VCaP (cell line): ENCODE results near the gene EIF3L.
A peak's percentile ranks its signal among the peaks of the same experiment; 100 is the strongest.

Experiments used
- H3K27ac ChIP-seq: fragments of 450-650 bp; 2 replicates; pipeline ENCODE4 v1.5.1; 2017
- CTCF ChIP-seq: fragments of 450-650 bp; conservative IDR thresholded peaks from 2 replicates; pipeline ENCODE4 v1.5.1; 2017; ENCODE audit warnings: mild to moderate bottlenecking, moderate library complexity

The EIF3L gene

GRCh38 chr22:37819105-37819433, 30.1 kb upstream of the EIF3L start:
- no peak overlapping the region for H3K27ac ChIP-seq
- TF ChIP-seq CTCF = no peak

GRCh38 chr22:37820350-37820749, 28.9 kb upstream of the EIF3L start:
- no peak for TF ChIP-seq CTCF
- no peak overlapping the region for H3K27ac ChIP-seq

GRCh38 chr22:37822079-37822833, 27.0 kb upstream of the EIF3L start:
- H3K27ac ChIP-seq = no peak overlapping the region
- no peak for TF ChIP-seq CTCF

- H3K27ac ChIP-seq = peak within 1 kb of the TSS; percentile 74
- TF ChIP-seq CTCF = no peak
These were observed 25.9 kb upstream of the EIF3L start, which contains the start of gene GALR3 for GRCh38 chr22:37823134-37823985. Gene GALR3, plus strand, starts transcription at chr22:37823382. Its CDS starts 25 bp downstream, at chr22:37823407.

GRCh38 chr22:37824674-37825641, 24.3 kb upstream of the EIF3L start:
- peak; percentile 55 for TF ChIP-seq CTCF
- peak overlapping the region; percentile 74 for H3K27ac ChIP-seq

- TF ChIP-seq CTCF = no peak
- H3K27ac ChIP-seq = no peak overlapping the region
These were observed 22.2 kb upstream of the EIF3L start for GRCh38 chr22:37827056-37827455.
